ENCODE results near the gene SNX2. TPM values are rescaled to one million over a fixed set of nuclear protein-coding genes. Genes with fewer than 3 reads are reported as not detected.

The SNX2 gene
- total RNA-seq, 1 donor from 2014 or later, result 38.3 TPM

GRCh38 chr5:122785294-122785693 is 10.4 kb downstream of the SNX2 start:
- intact Hi-C loops (cut with DNase I), result no loop called here

GRCh38 chr5:122788371-122788770 is 13.5 kb downstream of the SNX2 start:
- peaks cover 8% of the 10 kb centered on the region for H3K9me3 ChIP-seq
- no peak overlapping the region for H3K4me3 ChIP-seq
- peaks cover 0 to 3% of the 10 kb centered on the region in 2 donors for H3K36me3 ChIP-seq
- no peaks in the 10 kb centered on the region for H3K4me1 ChIP-seq
- intact Hi-C loops (cut with DNase I), result no loop called here
- no peak overlapping the region for H3K27ac ChIP-seq
- H3K27me3 ChIP-seq, result no peaks in the 10 kb centered on the region
- no peak for DNase-seq (ENCODE audit: extremely low spot score in 2 of 2)
- TF ChIP-seq POLR2AphosphoS5 (IDR thresholded peaks at IDR 0.05; ENCODE audit: insufficient read depth in 1 of 2, low read depth in 1 of 2), result no peak
- TF ChIP-seq POLR2A (IDR thresholded peaks at IDR 0.05), result no peak
- no peak for TF ChIP-seq CTCF (IDR thresholded peaks at IDR 0.05)

More at GRCh38 chr5:122785294-122785693, 10.4 kb downstream of the SNX2 start:
- TF ChIP-seq POLR2AphosphoS5 (IDR thresholded peaks at IDR 0.05; ENCODE audit: insufficient read depth in 1 of 2, low read depth in 1 of 2) (no peak), CTCF (IDR thresholded peaks at IDR 0.05) (no peak), POLR2A (IDR thresholded peaks at IDR 0.05) (no peak)
- Histone ChIP-seq H3K36me3 (peaks cover 0 to 8% of the 10 kb centered on the region in 2 donors), H3K4me1 (no peaks in the 10 kb centered on the region), H3K4me3 (no peak overlapping the region), H3K27ac (no peak overlapping the region), H3K27me3 (no peaks in the 10 kb centered on the region), H3K9me3 (peaks cover 8% of the 10 kb centered on the region)
- no peak for DNase-seq (ENCODE audit: extremely low spot score in 2 of 2)

GRCh38 chr5:122788996-122789395 is 14.1 kb downstream of the SNX2 start:
- TF ChIP-seq POLR2A (IDR thresholded peaks at IDR 0.05) (no peak), CTCF (IDR thresholded peaks at IDR 0.05) (no peak), POLR2AphosphoS5 (IDR thresholded peaks at IDR 0.05; ENCODE audit: insufficient read depth in 1 of 2, low read depth in 1 of 2) (no peak)
- DNase-seq (ENCODE audit: extremely low spot score in 2 of 2), result no peak
- H3K36me3 ChIP-seq, result peaks cover 0 to 3% of the 10 kb centered on the region in 2 donors
- H3K4me1 ChIP-seq, result no peaks in the 10 kb centered on the region
- peaks cover 8% of the 10 kb centered on the region for H3K9me3 ChIP-seq
- H3K27ac ChIP-seq, result no peak overlapping the region
- intact Hi-C loops (cut with DNase I), result no loop called here
- H3K4me3 ChIP-seq, result no peak overlapping the region
- no peaks in the 10 kb centered on the region for H3K27me3 ChIP-seq

- no peak overlapping the region for H3K27ac ChIP-seq
- DNase-seq (ENCODE audit: extremely low spot score in 2 of 2), result no peak
- peaks cover 8% of the 10 kb centered on the region for H3K9me3 ChIP-seq
- intact Hi-C loops (cut with DNase I), result no loop called here
- no peaks in the 10 kb centered on the region for H3K4me1 ChIP-seq
- H3K36me3 ChIP-seq, result peaks cover 0 to 3% of the 10 kb centered on the region in 2 donors
- no peak for TF ChIP-seq CTCF (IDR thresholded peaks at IDR 0.05)
- TF ChIP-seq POLR2AphosphoS5 (IDR thresholded peaks at IDR 0.05; ENCODE audit: insufficient read depth in 1 of 2, low read depth in 1 of 2), result no peak
- TF ChIP-seq POLR2A (IDR thresholded peaks at IDR 0.05), result no peak
- no peaks in the 10 kb centered on the region for H3K27me3 ChIP-seq
- H3K4me3 ChIP-seq, result no peak overlapping the region
These were observed 14.7 kb downstream of the SNX2 start for GRCh38 chr5:122789461-122790171.

GRCh38 chr5:122790354-122791103 is 15.6 kb downstream of the SNX2 start:
- TF ChIP-seq POLR2AphosphoS5 (IDR thresholded peaks at IDR 0.05; ENCODE audit: insufficient read depth in 1 of 2, low read depth in 1 of 2) (no peak), CTCF (IDR thresholded peaks at IDR 0.05) (no peak), POLR2A (IDR thresholded peaks at IDR 0.05) (no peak)
- Histone ChIP-seq H3K27ac (no peak overlapping the region), H3K36me3 (no peaks in the 10 kb centered on the region), H3K4me1 (no peaks in the 10 kb centered on the region), H3K27me3 (no peaks in the 10 kb centered on the region), H3K4me3 (no peak overlapping the region), H3K9me3 (peaks cover 4% of the 10 kb centered on the region)
- intact Hi-C loops (cut with DNase I), result no loop called here
- no peak for DNase-seq (ENCODE audit: extremely low spot score in 2 of 2)

Measured in vagina (tissue), 2 donors.